ENCODE results near the gene GRIA1.

Gene GRIA1

DNA sequence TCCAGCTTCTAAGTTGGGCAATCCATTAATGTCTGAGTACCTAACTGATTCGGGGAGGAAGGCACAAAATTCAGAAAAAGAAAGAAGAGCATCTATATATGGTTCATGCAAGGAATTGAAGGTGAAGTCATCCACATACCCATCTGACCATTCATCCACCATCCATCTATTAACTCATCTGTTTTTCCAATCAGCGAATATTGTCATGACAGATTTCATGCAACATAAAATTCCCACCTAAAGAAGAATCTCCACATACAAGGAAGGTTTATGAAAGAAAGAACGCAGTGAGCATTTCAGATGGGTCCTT lies 164.7 kb downstream of the GRIA1 start:
- TF ChIP-seq, protein P1, sequence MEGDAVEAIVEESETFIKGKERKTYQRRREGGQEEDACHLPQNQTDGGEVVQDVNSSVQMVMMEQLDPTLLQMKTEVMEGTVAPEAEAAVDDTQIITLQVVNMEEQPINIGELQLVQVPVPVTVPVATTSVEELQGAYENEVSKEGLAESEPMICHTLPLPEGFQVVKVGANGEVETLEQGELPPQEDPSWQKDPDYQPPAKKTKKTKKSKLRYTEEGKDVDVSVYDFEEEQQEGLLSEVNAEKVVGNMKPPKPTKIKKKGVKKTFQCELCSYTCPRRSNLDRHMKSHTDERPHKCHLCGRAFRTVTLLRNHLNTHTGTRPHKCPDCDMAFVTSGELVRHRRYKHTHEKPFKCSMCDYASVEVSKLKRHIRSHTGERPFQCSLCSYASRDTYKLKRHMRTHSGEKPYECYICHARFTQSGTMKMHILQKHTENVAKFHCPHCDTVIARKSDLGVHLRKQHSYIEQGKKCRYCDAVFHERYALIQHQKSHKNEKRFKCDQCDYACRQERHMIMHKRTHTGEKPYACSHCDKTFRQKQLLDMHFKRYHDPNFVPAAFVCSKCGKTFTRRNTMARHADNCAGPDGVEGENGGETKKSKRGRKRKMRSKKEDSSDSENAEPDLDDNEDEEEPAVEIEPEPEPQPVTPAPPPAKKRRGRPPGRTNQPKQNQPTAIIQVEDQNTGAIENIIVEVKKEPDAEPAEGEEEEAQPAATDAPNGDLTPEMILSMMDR (IDR thresholded peaks at IDR 0.05), result no peak

DNA sequence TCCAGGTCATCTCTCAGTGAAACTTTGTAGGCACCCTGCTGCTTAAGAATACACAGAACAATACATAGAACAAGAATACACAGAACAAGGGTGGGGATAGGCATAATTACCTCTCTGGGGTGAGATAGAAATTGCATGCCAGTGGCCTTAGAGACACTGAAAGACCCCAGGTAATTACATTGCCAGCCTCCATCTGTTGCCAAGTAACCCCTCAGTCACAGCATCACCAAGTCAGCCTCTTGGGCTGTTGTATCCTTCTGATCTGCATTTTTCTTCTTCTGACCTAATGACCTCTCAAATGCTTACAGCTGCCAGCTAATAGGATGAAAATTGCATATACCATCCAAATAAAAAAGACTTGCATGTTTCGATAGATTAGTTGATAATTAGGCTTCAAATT lies 167.7 kb downstream of the GRIA1 start:
- TF ChIP-seq, protein P1 (IDR thresholded peaks at IDR 0.05), result no peak

DNA sequence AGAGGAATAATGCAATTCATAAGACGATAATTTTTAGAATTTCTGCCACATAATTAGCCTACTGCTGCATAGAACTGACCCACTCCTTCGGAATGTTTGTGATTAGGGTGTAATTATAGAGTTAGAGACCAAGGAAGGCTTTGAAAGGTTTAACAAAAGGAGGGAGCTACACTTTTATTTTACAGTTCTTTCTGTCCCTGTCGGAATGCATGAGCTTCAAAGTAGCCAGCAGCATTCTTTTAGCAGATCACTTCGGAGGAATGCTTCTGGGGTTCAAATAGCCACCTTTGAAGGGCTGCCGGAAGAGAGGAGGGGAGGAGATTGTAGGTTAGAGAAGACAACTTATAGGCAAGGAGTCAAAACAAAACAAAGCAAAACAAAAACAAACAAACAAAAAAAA lies 168.1 kb downstream of the GRIA1 start:
- TF ChIP-seq, protein P1 (IDR thresholded peaks at IDR 0.05), result no peak

DNA sequence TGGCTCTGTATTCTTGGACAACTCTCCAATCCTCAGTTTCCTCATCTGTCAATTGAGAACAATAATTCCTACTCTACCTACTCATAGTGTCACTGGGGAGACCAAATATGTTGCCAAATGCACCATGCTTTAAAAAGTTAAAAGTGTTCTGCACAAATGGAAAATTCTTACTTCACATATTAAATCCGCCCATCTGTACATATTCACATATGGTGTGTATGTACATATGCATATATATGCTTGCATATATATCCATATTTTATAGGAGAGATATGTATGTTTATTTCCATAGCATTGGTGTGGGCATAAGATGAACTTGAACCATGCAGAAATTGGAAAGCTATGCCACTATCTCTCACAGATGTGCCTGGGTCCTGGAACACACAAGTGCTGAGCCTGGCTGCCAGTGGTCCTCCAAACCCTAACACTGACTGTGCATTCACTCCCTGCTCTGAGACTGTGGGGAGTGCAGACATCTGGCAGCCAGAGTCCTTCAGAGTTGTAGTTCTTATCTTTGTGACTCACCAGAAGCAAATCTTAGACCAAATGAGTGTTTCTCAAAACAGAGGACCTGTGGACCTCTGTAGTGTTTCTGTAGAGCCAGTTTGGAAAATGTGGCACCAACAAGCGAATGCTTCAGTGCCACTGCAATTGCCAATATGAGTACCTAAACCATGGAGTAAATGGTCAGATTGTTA lies 168.7 kb downstream of the GRIA1 start:
- TF ChIP-seq, protein P1 (IDR thresholded peaks at IDR 0.05), result no peak

DNA sequence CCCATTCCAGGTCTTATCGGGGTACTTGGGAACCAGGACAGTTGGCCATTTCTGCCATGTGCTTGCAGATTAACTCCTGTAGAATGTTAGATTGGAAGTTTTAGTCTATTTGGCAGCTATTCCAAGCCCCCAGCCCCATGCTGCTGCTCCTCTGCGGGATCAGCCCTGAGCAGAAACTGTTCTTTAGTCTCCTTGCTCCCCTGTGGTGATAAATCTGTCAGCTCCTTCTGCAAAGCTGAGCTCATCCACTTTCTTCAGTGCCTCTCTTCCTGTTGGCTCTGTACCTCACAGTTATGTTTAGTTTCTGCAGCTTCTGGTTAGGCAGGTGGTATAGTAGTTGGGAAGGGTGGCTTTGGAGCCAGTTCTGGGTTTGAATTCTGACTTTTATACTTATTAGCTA lies 170.4 kb downstream of the GRIA1 start:
- TF ChIP-seq, protein P1 (IDR thresholded peaks at IDR 0.05), result no peak

DNA sequence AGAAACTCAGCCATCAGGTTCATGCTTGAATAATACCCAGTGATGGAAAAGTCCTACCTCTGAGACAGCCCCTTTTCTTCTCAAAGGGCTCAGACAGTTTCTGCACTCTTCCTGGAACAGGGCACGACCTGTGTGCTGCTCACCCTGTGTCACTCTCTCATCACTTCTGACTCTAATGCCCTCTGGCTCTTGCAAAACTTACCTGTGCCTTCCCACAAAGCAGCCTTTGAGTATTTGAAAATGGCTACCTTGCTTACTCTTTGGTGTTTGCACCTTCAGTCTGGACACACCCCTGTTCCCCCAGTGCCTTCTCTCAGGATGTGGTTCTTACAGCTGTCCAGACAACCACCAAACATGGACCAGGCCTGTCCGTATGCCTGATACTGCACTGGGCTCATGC lies 171.4 kb downstream of the GRIA1 start:
- TF ChIP-seq, protein P1 (IDR thresholded peaks at IDR 0.05), result no peak

DNA sequence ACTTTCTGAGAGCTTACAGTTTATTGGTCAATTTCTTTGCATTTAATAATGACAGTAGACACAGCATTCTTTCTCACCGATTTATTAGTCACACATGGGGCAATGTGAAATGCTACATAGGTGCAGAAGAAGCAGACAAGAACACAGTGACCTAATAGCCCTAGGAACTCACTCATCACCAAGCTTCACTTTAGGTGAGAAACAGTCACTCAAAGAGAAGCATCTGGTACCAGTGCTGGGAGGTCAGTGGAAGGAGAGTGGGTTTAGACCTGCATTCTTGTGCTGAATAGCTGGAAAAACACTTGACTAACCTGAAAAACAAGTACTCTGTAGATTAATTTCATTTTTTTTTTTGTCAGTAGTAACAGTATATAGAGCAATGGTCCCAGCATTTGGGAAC lies 179.6 kb downstream of the GRIA1 start:
- TF ChIP-seq, protein P1 (IDR thresholded peaks at IDR 0.05), result no peak

Data from LNCAP (cell line).